OCI-LY7 (cell line): ENCODE data around the gene HTT. TPM values are rescaled to one million over a fixed set of nuclear protein-coding genes. Genes with fewer than 3 reads are reported as not detected.

Source experiments
- BruUV-seq: library from RNA; stranded (reverse); fragments of 400-500 nt; replicated peaks from 2 replicates; lab custom pipeline; 2021; lab: Mats Ljungman, UMichigan
- CTCF ChIA-PET: fragments of 300-600 bp; sonication (Branson Sonifier 250); formaldehyde crosslinking; loops from one replicate; lab custom pipeline; 2022; ENCODE audit warnings: antibody characterized with exemption; ENCODE audit not compliant: unreplicated experiment; lab: Charles Lee
- POLR2A ChIA-PET: fragments of 300-600 bp; sonication (Branson Sonifier 250); formaldehyde crosslinking; loops from one replicate; lab custom pipeline; 2022; ENCODE audit warnings: antibody characterized with exemption; lab: Charles Lee
- DNase-seq: peaks from one replicate; pipeline ENCODE4 v3.0.0-alpha.2; 2015; ENCODE audit warnings: low spot score
- H2AFZ ChIP-seq: fragments of 200-600 bp; sonication (generic), shearing (Covaris generic); 2 replicates; pipeline ENCODE4 v1.6.1; 2014; ENCODE audit warnings: mild to moderate bottlenecking, antibody characterized with exemption, low read length, moderate library complexity
- H3K27ac ChIP-seq: fragments of 200-600 bp; sonication (generic); 2 replicates; pipeline ENCODE4 v1.5.1; 2014; ENCODE audit warnings: mixed run types, low read depth, mild to moderate bottlenecking, moderate library complexity, low read length, inconsistent platforms; ENCODE audit not compliant: poor library complexity, severe bottlenecking
- H3K36me3 ChIP-seq: fragments of 200-600 bp; sonication (generic); 2 replicates; pipeline ENCODE4 v1.6.1; 2014; ENCODE audit warnings: mild to moderate bottlenecking, antibody characterized with exemption, low read length, moderate library complexity, mixed read lengths; ENCODE audit not compliant: insufficient read depth
- H3K4me1 ChIP-seq: fragments of 200-600 bp; sonication (generic); 2 replicates; pipeline ENCODE4 v1.5.1; 2014; ENCODE audit warnings: mild to moderate bottlenecking, low read length; ENCODE audit not compliant: insufficient read depth, poor library complexity, severe bottlenecking
- H3K4me2 ChIP-seq: fragments of 200-600 bp; sonication (generic); 2 replicates; pipeline ENCODE4 v1.6.1; 2014; ENCODE audit warnings: mild to moderate bottlenecking, low read length
- H3K4me3 ChIP-seq: fragments of 200-600 bp; sonication (generic); 2 replicates; pipeline ENCODE4 v1.5.1; 2014; ENCODE audit warnings: mild to moderate bottlenecking, low read depth, low read length; ENCODE audit not compliant: poor library complexity, severe bottlenecking
- H3K79me2 ChIP-seq: fragments of 200-600 bp; sonication (generic); 2 replicates; pipeline ENCODE4 v1.6.1; 2016; ENCODE audit warnings: low read depth, mild to moderate bottlenecking, low read length, moderate library complexity, mixed read lengths; ENCODE audit not compliant: insufficient read depth
- H3K9me2 ChIP-seq: fragments of 200-600 bp; sonication (generic); 2 replicates; pipeline ENCODE4 v1.6.1; 2016; ENCODE audit warnings: mild to moderate bottlenecking, low read length, mixed read lengths; ENCODE audit not compliant: insufficient read depth
- H3K9me3 ChIP-seq: fragments of 200-600 bp; sonication (generic); 2 replicates; pipeline ENCODE4 v1.6.1; 2014; ENCODE audit warnings: mild to moderate bottlenecking, mixed run types, low read length, mixed read lengths
- H4K20me1 ChIP-seq: fragments of 200-600 bp; sonication (generic); 2 replicates; pipeline ENCODE4 v1.6.1; 2014; ENCODE audit warnings: mild to moderate bottlenecking, antibody characterized with exemption, low read length, moderate library complexity, mixed read lengths; ENCODE audit not compliant: insufficient read depth
- CTCF ChIP-seq: fragments of 200-600 bp; sonication (generic); conservative IDR thresholded peaks from 2 replicates; pipeline ENCODE4 v1.5.1; 2014; ENCODE audit warnings: mild to moderate bottlenecking, antibody characterized with exemption, low read length, moderate library complexity, mixed read lengths
- EZH2phosphoT487 ChIP-seq: fragments of 200-600 bp; sonication (generic); IDR thresholded peaks from 2 replicates; pipeline ENCODE4 v1.6.1; 2018; ENCODE audit warnings: low read depth, borderline replicate concordance, mild to moderate bottlenecking, mixed run types, antibody characterized with exemption, low read length, moderate library complexity, mixed read lengths
- intact Hi-C: fragments of 100-400 bp; cut with micrococcal nuclease; formaldehyde crosslinking; loops from one replicate; pipeline ENCODE4 v1.10.0; 2022; ENCODE audit not compliant: unreplicated experiment
- total RNA-seq, 2 experiments: library from RNA; depleted of rRNA in 1 of 2; stranded (reverse); fragments of >200 nt in 1 of 2; shearing (Covaris generic) in 1 of 2; gene quantifications; 2 replicates each; pipeline ENCODE4 v1.2.3, GENCODE V29; 2014 to 2022

The HTT gene
- total RNA-seq, 2 experiments from 2014 or later, result 36.4 to 91.3 TPM

- Histone ChIP-seq H4K20me1 (no peaks in the 10 kb centered on the region), H3K4me1 (no peaks in the 10 kb centered on the region), H3K36me3 (peaks cover 85% of the 10 kb centered on the region), H2AFZ (no peak overlapping the region), H3K9me2 (no peaks in the 10 kb centered on the region), H3K79me2 (no peaks in the 10 kb centered on the region), H3K4me3 (no peak overlapping the region), H3K27ac (no peak overlapping the region), H3K4me2 (no peak overlapping the region), H3K9me3 (no peaks in the 10 kb centered on the region)
- intact Hi-C loops, result no loop called here
- no TSS peak for BruUV-seq
- ChIA-PET CTCF (interaction anchor here (0.6 kb wide), 1 partner anchor 169 kb away, joined by 3 read pairs; no protein-coding TSS in a partner anchor), POLR2A (interaction anchor here (1.1 kb wide), 1 partner anchor 65 kb away, joined by 3 read pairs; no protein-coding TSS in a partner anchor)
- TF ChIP-seq EZH2phosphoT487, result no peak
- DNase-seq, result no peak
These were observed 150.8 kb downstream of the HTT start for GRCh38 chr4:3225071-3225850.

GRCh38 chr4:3225936-3226335 lies 151.5 kb downstream of the HTT start:
- no peaks in the 10 kb centered on the region for H4K20me1 ChIP-seq
- H3K9me3 ChIP-seq, result no peaks in the 10 kb centered on the region
- peaks cover 85% of the 10 kb centered on the region for H3K36me3 ChIP-seq
- no peak overlapping the region for H3K4me2 ChIP-seq
- no peaks in the 10 kb centered on the region for H3K9me2 ChIP-seq
- H3K4me3 ChIP-seq, result no peak overlapping the region
- H2AFZ ChIP-seq, result no peak overlapping the region
- intact Hi-C loops, result no loop called here
- DNase-seq, result no peak
- CTCF ChIA-PET, result no interaction called here
- TF ChIP-seq EZH2phosphoT487 (no peak), CTCF (no peak)
- no peak overlapping the region for H3K27ac ChIP-seq
- POLR2A ChIA-PET, result no interaction called here
- BruUV-seq, result no TSS peak
- H3K4me1 ChIP-seq, result no peaks in the 10 kb centered on the region
- no peaks in the 10 kb centered on the region for H3K79me2 ChIP-seq

- BruUV-seq, result no TSS peak
- no peaks in the 10 kb centered on the region for H4K20me1 ChIP-seq
- CTCF ChIA-PET, result interaction anchor here (0.5 kb wide), 1 partner anchor 117 kb away, joined by 3 read pairs; no protein-coding TSS in a partner anchor
These were observed 152.0 kb downstream of the HTT start for GRCh38 chr4:3226467-3226866.

More at GRCh38 chr4:3226467-3226866, 152.0 kb downstream of the HTT start:
- POLR2A ChIA-PET, result no interaction called here
- no peak overlapping the region for H3K27ac ChIP-seq
- no peaks in the 10 kb centered on the region for H3K9me3 ChIP-seq
- H2AFZ ChIP-seq, result no peak overlapping the region
- no peak overlapping the region for H3K4me2 ChIP-seq
- no peaks in the 10 kb centered on the region for H3K9me2 ChIP-seq
- H3K79me2 ChIP-seq, result no peaks in the 10 kb centered on the region
- H3K4me3 ChIP-seq, result no peak overlapping the region
- H3K36me3 ChIP-seq, result peaks cover 85% of the 10 kb centered on the region
- intact Hi-C loops, result no loop called here
- H3K4me1 ChIP-seq, result no peaks in the 10 kb centered on the region
- TF ChIP-seq EZH2phosphoT487 (no peak), CTCF (no peak)
- no peak for DNase-seq
